NCI-H1105 treated with DMSO at 0.1 percent for 48 hours (cell line): ENCODE measurements around the gene SPDYE16.
"Not testable (repeated sequence)": the region's sequence is repeated elsewhere in the genome, so short reads cannot be mapped to it uniquely, and the experiment has no call there.

Source experiments
- DNase-seq: peaks from one replicate; lab custom pipeline; 2025; lab: John Stamatoyannopoulos, UW

The SPDYE16 gene

GRCh38 chr7:76543197-76543596 lies at the start of gene SPDYE16:
TSS of gene SPDYE16 (minus strand) at chr7:76543297. CDS start at chr7:76541459, 1,838 bp downstream.
- not testable (repeated sequence) for DNase-seq

DNA sequence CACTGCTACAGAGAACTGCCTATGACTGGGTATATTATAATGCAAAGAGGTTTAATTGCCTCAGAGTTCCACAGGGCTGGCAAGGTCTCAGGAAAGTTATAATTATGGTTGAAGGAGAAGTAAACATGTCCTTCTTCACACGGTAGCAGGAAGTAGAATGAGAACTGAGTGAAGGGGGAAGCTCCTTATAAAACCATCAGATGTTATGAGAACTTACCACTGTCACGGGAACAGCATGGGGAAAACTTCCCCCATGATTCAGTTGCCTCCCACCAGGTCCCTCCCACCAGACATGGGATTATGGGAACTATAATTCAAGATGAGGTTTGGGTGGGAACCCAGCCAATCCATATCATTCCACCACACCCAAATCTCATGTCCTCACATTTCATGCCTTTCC lies 49.6 kb upstream of the SPDYE16 start:
- DNase-seq: not testable (repeated sequence)

DNA sequence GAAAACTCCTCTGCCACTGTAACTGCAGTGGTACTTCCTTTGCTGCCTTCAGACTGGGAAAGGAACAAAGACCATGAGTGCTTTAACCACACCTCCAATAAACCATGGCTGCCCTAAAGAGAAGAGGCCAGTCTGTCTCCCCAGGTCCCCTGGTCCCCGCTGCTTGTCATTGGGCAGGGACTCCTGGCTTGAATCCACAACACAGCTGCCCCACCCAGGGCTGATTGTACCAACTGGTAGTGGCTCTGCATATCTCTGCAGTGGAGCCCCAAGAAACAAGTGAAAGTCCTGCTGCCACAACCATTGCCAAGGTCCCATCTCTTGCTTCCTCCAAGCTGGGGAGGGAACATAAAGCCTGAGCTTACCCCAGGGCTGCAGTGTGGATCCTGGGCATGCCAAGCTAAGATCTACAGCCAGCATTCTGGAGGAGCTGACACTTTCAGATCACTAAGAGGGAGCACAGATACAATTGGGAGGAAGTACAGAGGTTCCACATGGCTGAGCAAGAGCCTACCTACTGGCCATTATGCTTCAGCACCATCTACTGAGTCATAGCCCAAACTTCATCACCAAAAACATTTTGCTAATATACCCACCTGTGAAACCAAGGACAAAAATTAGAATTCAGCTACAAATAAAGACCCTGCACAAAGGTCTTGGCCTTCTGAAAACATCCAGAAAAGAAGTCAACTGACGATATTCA lies 48.7 kb upstream of the SPDYE16 start:
- DNase-seq: not testable (repeated sequence)

DNA sequence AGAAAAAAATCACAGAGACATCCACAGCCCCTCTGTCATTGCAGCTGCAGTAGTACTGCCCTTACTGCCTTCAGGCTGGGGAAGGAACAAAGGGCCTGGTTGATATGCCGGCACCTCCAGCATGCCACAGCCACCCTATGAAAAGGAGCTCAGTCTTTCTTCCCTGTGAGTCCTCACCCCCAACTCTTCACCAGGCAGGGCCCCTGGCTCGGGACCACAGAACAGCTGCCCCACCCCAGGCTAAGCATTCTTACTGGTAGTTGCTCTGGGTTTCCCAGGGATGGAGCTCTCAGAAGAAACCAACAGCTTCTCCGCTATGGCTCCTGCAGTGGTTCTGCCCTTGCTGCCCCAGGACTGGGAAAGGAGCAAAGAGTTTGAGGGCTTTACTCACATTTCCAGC lies 47.9 kb upstream of the SPDYE16 start:
- not testable (repeated sequence) for DNase-seq

DNA sequence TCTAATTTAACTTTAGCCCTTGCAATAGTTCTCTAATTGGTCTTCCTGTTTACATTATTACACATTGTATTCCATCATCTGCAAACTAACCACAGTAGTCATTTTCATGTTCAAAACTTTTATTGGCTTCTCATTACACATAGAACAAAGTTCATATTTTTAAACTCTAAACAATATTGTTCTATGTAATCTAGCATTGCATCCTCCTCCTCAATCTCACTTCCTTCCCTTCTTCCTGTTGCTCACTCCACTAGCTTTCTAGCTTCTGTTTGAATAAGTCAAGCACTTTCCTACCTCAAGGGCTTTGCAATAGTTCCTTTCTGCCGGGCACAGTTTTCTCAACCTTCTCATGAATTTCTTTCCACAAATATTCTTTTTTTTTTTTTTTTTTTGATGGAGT lies 45.5 kb upstream of the SPDYE16 start:
- not testable (repeated sequence) for DNase-seq

DNA sequence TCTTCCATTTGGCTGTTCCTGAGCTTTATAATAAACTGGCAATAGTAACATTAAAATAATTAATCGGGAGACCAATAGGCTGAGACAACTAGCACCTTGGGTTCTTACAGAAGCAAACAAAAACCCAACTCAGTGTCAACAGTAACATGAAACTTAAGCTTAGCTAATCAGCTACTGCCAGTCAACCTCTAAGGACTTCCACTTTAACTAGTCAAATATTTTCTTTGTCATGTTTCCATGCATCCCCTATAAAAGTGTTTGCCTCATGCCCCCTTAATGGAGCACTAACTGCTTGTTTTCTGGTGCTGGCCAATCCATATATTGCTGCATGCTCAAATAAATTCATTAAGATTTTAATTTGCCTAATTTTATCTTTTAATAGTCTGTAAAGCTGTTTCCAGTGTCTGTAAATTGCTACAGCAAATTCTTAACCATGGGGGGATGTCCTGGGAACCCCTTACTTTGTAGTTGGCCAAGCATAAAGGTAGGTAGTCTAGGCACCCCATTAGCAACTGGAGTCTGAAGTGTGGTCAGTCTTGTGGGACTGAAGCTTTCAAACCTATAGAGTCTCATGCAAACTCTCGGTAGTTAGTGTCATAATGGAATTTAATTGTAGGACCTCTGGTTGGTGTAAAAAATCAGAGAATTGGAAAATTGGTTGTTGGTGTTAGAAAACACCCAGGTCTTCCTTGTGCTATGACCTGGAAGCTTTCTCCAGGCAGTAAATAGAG lies 43.7 kb upstream of the SPDYE16 start:
- not testable (repeated sequence) for DNase-seq

- DNase-seq: not testable (repeated sequence)
These were observed 40.7 kb upstream of the SPDYE16 start for GRCh38 chr7:76583636-76584281.

DNA sequence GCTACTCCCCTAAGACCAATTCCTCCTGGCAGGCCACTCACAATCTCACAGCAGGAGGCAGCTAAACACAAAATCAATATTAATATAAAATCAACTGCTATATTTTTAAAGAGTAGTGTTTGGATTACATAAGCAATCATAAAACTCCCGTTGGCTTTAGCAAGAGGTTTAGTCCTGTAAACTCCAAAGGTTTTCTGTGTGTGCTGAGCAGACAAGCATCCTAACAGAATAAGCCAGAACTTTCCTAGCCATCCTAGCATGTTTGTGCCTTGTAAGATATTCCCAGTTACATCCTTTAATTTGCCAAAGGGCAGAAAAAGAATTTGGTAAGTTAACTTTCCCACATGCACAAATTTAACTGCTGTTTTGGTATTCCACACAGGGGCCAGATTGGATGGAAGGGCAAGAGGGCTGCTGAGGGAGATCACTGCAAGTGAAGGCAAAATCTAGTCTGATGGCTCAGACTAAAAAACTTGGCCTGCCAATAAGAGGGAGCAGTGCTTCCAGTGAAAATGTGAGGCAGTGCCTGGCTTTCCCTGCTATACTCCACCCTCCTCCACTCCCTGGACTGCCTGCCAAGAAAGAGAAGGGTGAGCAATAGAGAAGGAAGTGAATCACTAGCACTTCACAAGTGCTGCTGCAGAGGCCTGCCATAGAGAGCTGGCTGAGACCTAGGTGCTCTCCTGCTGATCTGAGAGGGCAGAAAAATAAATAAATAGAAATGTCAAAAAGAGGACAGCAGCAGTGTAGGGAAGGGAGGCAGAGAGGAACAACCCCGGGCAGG lies 39.9 kb upstream of the SPDYE16 start:
- not testable (repeated sequence) for DNase-seq

DNA sequence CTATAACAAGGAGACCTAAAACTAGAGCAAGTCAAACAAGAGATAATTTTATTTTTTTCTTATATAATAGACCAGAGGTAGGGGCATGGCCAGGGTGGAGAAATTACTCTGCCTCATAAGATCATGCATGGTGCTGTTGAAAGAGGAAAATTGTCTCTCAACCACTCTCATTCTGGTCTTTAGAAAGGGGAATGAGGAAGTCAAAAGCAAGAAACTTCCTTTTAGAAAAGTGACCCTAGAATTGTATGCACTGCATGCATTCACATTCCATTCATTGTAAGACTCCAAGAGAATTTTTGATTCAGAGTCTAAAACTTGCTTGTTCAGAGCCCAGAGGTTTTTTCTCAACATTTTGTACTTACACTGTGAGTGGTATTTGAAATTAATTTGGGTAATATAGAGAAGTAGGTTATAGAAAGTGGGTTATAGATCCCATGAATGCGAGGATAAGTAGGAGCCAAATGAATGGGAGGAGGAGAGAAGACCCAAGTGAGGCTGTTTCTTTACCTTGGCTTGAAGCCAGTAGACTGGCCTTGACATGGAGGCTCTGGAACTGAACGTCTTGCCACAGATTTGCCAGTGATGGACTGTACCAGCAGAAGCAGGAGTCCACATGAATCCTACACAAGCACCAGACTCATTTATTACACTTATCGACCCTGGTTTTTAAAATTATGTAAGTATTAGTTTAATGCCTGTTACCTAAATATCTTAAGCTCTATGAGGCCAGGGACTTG lies 33.0 kb upstream of the SPDYE16 start:
- not testable (repeated sequence) for DNase-seq

DNA sequence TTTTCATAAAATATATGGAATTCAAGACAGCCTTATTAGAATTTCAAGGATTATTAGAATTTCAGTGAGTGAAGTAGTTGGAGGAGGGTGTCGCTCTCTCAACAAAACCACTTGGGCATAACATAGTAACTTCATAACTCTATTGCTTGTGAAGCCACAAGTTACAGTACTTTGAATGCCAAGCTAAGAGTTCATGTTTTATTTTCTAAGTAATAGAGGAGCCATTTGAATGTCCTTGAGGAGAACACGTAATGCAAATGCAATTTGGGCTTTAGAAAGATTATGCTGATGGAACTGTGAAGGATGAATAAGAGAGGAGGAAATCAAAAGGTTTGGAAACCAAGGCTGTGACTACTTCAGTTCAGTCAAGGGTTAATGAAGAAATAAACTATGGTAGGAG lies 32.3 kb upstream of the SPDYE16 start:
- DNase-seq: not testable (repeated sequence)

- DNase-seq: not testable (repeated sequence)
These were observed 29.2 kb upstream of the SPDYE16 start for GRCh38 chr7:76572296-76572695.

GRCh38 chr7:76570324-76570775 lies 27.3 kb upstream of the SPDYE16 start:
- not testable (repeated sequence) for DNase-seq

DNA sequence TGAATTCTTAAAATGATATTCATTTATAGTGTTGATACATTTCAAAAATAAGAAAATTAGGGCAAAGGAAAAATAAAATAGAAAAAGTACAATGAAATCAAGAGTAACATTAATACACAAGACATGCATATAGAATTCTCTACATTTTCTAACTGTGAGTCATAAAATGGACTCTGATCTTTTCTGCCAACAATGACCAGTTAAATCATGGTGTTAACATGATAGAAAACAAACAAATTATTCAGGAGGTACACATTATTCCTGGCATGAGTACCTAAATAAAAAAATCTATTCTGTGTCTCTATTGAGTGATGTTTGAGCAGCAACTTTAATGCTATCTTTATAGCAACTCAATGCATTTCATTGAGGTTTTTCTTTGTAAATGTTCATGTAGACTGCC lies 25.6 kb upstream of the SPDYE16 start:
- not testable (repeated sequence) for DNase-seq

- not testable (repeated sequence) for DNase-seq
These were observed 24.7 kb upstream of the SPDYE16 start for GRCh38 chr7:76567753-76568152.

DNA sequence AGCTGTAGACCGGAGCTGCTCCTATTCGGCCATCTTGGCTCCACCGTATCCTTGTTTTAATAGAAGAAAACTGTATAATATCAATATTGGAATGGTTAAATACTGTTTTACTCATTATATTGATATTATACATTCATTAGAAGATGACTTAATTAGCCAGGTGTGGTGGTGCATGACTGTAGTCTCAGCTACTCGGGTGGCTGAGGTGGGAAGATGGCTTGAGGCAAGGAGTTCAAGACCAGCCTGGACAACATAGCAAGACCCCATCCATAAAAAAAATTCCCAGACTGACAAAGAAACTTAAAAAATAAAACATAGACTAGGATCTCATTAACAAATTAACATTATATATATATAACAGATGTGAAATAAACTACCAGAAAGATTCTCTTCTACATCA lies 24.2 kb upstream of the SPDYE16 start:
- DNase-seq: not testable (repeated sequence)

GRCh38 chr7:76565001-76565400 lies 21.9 kb upstream of the SPDYE16 start:
- DNase-seq: not testable (repeated sequence)

- DNase-seq: not testable (repeated sequence)
These were observed 18.2 kb upstream of the SPDYE16 start for GRCh38 chr7:76561342-76561741.

GRCh38 chr7:76560157-76560556 lies 17.1 kb upstream of the SPDYE16 start:
- DNase-seq: not testable (repeated sequence)

GRCh38 chr7:76559685-76560084 lies 16.6 kb upstream of the SPDYE16 start:
- not testable (repeated sequence) for DNase-seq

GRCh38 chr7:76551992-76552391 lies 8.9 kb upstream of the SPDYE16 start:
- DNase-seq: not testable (repeated sequence)

- not testable (repeated sequence) for DNase-seq
These were observed 6.8 kb upstream of the SPDYE16 start for GRCh38 chr7:76549855-76550248.
